H1 (cell line): ENCODE data around the gene TAS1R3.

ENCODE experiments used
- CTCF ChIP-seq, 3 experiments: IDR thresholded peaks; 1 replicate in 2 of 3; 2 replicates in 1 of 3; pipeline versions ENCODE4 v1.5.1 to v1.6.1; 2011; ENCODE audit warnings: low read length in 3 of 3, mild to moderate bottlenecking in 3 of 3, inconsistent platforms in 2 of 3, low read depth in 1 of 3, moderate library complexity in 1 of 3; ENCODE audit not compliant: insufficient read depth in 1 of 3; ENCODE audit errors: control extremely low read depth in 1 of 3
- EP300 ChIP-seq, 2 experiments: IDR thresholded peaks; 1 replicate in 1 of 2; 2 replicates in 1 of 2; pipeline ENCODE4 v1.6.1; 2011 to 2012; ENCODE audit warnings: low read depth in 2 of 2, low read length in 2 of 2, mild to moderate bottlenecking in 2 of 2, borderline replicate concordance in 1 of 2, inconsistent platforms in 1 of 2, moderate library complexity in 1 of 2
- POLR2A ChIP-seq, 2 experiments: IDR thresholded peaks; 1 replicate in 1 of 2; 2 replicates in 1 of 2; pipeline ENCODE4 v1.6.1; 2011; ENCODE audit warnings: low read depth in 2 of 2, low read length in 2 of 2, mild to moderate bottlenecking in 2 of 2; ENCODE audit errors: control extremely low read depth in 1 of 2
- ZNF274 ChIP-seq: IDR thresholded peaks from 2 replicates; pipeline ENCODE4 v1.7.0; 2012; ENCODE audit warnings: low read length, borderline replicate concordance; ENCODE audit errors: extremely low read depth

GRCh38 chr1:1308756-1309250 lies 22.3 kb upstream of the TAS1R3 start:
- TF ChIP-seq POLR2A (IDR thresholded peaks at IDR 0.05; ENCODE audit: control extremely low read depth in 1 of 2, low read depth in 2 of 2, low read length in 2 of 2) = no peak
- TF ChIP-seq CTCF (IDR thresholded peaks at IDR 0.05; ENCODE audit: control extremely low read depth in 1 of 3, insufficient read depth in 1 of 3, low read depth in 1 of 3, low read length in 3 of 3) = no peak
- TF ChIP-seq ZNF274 = no peak
- TF ChIP-seq EP300 (IDR thresholded peaks at IDR 0.05; ENCODE audit: borderline replicate concordance in 1 of 2, low read depth in 2 of 2, low read length in 2 of 2) = no peak
